CD4-positive, alpha-beta T cell (primary cell): ENCODE measurements around the gene MCTS1. TPM values are rescaled to one million over a fixed set of nuclear protein-coding genes. Genes with fewer than 3 reads are reported as not detected.

Source experiments
- ATAC-seq: fragments of 200-7000 bp; cut with Tn5 transposase; one replicate; pipeline ENCODE4 v1.10.0; 2022; ENCODE audit warnings: mild to moderate bottlenecking; ENCODE audit not compliant: poor library complexity
- CTCF ChIA-PET: fragments of 350-600 bp; sonication (Branson Sonifier 250); formaldehyde crosslinking; loops from one replicate; lab custom pipeline; 2021; ENCODE audit warnings: antibody characterized with exemption, inconsistent platforms; lab: Charles Lee
- POLR2A ChIA-PET: fragments of 350-600 bp; sonication (Branson Sonifier 250); formaldehyde crosslinking; loops from one replicate; lab custom pipeline; 2021; ENCODE audit warnings: antibody characterized with exemption, inconsistent platforms; lab: Charles Lee
- DNase-seq, 14 experiments: peaks; one replicate each; pipeline ENCODE4 v3.0.0-alpha.2; 2013 to 2020; ENCODE audit warnings: mixed read lengths in 2 of 14
- H3K27ac ChIP-seq, 2 donors: one replicate each; pipeline versions ENCODE4 v1.5.1 to v1.7.0; 2013; ENCODE audit warnings: low read length in 2 of 2, low read depth in 1 of 2, mild to moderate bottlenecking in 1 of 2
- H3K27me3 ChIP-seq, 2 experiments: 1 replicate in 1 of 2; 2 replicates in 1 of 2; pipeline versions ENCODE4 v1.6.1 to v1.7.0; 2013; ENCODE audit warnings: low read length in 2 of 2, control low read depth in 1 of 2, mild to moderate bottlenecking in 1 of 2, moderate library complexity in 1 of 2; ENCODE audit not compliant: insufficient read depth in 2 of 2, control insufficient read depth in 1 of 2
- H3K36me3 ChIP-seq: one replicate; pipeline ENCODE4 v1.6.1; 2013; ENCODE audit warnings: low read length, control low read depth; ENCODE audit not compliant: insufficient read depth
- H3K4me1 ChIP-seq: one replicate; pipeline ENCODE4 v1.6.1; 2013; ENCODE audit warnings: low read length, control low read depth; ENCODE audit not compliant: insufficient read depth
- H3K4me3 ChIP-seq: one replicate; pipeline ENCODE4 v1.5.1; 2013; ENCODE audit warnings: mild to moderate bottlenecking, low read length, moderate library complexity
- H3K9me3 ChIP-seq, 2 experiments: 1 replicate in 1 of 2; 2 replicates in 1 of 2; pipeline versions ENCODE4 v1.6.1 to v1.7.0; 2013; ENCODE audit warnings: low read length in 2 of 2, mild to moderate bottlenecking in 2 of 2, control low read depth in 1 of 2, moderate library complexity in 1 of 2; ENCODE audit not compliant: control insufficient read depth in 1 of 2, insufficient read depth in 1 of 2
- H3K27ac Mint-ChIP-seq: one replicate; pipeline ENCODE4 v1.8.0; 2020; ENCODE audit warnings: mixed read lengths
- H3K27me3 Mint-ChIP-seq: one replicate; pipeline ENCODE4 v1.8.0; 2021; ENCODE audit warnings: mixed read lengths
- H3K36me3 Mint-ChIP-seq: one replicate; pipeline ENCODE4 v1.8.0; 2021; ENCODE audit warnings: low read depth, mixed read lengths
- H3K4me1 Mint-ChIP-seq: one replicate; pipeline ENCODE4 v1.8.0; 2021; ENCODE audit warnings: low read depth, mixed read lengths
- H3K4me3 Mint-ChIP-seq: one replicate; pipeline ENCODE4 v1.8.0; 2020; ENCODE audit warnings: mild to moderate bottlenecking, mixed read lengths
- H3K9me3 Mint-ChIP-seq: one replicate; pipeline ENCODE4 v1.8.0; 2020; ENCODE audit warnings: mixed read lengths
- intact Hi-C, 2 experiments: fragments of 100-400 bp; cut with DNase I in 1 of 2; cut with micrococcal nuclease in 1 of 2; formaldehyde crosslinking; loops; one replicate each; pipeline versions ENCODE4 v1.15.1 to v1.9.0; 2023 to 2025; cut with DNase I, micrococcal nuclease
- total RNA-seq, 174 experiments: library from RNA in 2 of 174; stranded (reverse) in 2 of 174; gene quantifications; one replicate each; pipeline ENCODE4 v1.2.3 and lab custom pipeline; 2021 to 2026
- TF ChIP-seq, protein P1 (sequence below): fragments of 200-600 bp; IDR thresholded peaks from one replicate; pipeline ENCODE4 v1.8.0; 2022; ENCODE audit warnings: antibody characterized with exemption, mild to moderate bottlenecking

Gene MCTS1
- total RNA-seq, 2 experiments from 2014 or later: 10.1 to 10.9 TPM

DNA sequence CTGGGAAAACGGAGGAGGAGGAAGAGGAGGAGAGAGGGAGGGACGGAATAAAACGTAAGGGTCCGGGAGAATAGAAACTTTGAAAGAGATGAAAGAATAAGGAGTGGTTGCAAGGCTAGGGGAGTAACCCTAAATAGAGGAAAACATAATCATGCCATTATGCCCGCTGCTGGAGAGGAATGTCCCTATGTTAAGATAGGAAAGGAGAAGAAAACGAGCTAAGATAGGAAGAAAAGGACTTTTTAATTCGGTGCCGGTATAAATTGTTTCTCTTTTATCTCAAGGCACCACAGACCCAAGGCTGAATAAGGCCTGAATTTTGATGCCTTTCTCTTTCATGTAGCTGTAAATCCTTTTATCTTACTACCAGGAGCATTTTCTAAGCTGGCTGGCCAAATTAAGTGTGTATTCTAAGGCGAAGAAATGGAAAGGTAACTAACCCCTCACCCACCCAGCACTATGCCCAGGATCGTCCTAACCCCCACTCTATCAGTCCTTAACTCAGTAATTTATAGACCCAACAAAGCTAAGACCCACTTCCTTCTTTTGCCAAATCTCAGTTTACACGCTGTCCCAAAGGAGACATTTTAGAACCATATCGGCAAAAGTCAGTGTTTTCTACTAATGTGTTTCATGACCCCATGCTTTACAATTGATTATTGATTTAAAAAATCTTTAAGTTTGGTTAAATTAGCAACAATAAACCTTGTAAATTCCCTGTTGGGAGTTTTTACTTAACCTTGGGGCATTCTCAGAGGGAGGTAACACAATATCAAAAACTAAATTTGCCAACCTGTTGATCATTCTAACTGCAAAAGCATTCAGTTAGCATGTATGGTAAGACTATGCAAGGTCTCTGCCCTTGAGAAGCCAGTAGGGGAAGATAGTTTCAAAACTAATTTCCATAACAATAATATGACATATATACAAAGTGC lies 42.0 kb upstream of the MCTS1 start:
- Histone ChIP-seq H3K4me3 (peak overlapping the region; percentile 84), H3K9me3 (no peaks in the 10 kb centered on the region), H3K36me3 (peaks cover 8% of the 10 kb centered on the region), H3K27me3 (no peaks in the 10 kb centered on the region), H3K27ac (peak overlapping the region; percentile 95 to 97), H3K4me1 (peaks cover 6% of the 10 kb centered on the region)
- peak overlapping the region; percentile 90 for H3K27ac Mint-ChIP-seq
- ATAC-seq: no peak
- no peaks in the 10 kb centered on the region for H3K9me3 Mint-ChIP-seq
- peaks cover 28% of the 10 kb centered on the region for H3K4me1 Mint-ChIP-seq
- CTCF ChIA-PET: interaction anchor here (0.7 to 2.0 kb wide), 4 partner anchors 12 to 76 kb away, joined by 3 to 6 read pairs (median 4); partner anchors contain the start of gene MCTS1
- intact Hi-C loops: loop anchor here (1.0 to 5.0 kb wide), 5 partner anchors 41 to 68 kb away; partner anchors contain the start of genes C1GALT1C1 (in 1 of the 2) and MCTS1 (in 1 of the 2)
- no peaks in the 10 kb centered on the region for H3K27me3 Mint-ChIP-seq
- peak in 1 of 14 experiments; percentile 1 for DNase-seq
- H3K36me3 Mint-ChIP-seq: peaks cover 31% of the 10 kb centered on the region
- peak overlapping the region; percentile 97 for H3K4me3 Mint-ChIP-seq
- TF ChIP-seq, protein P1, sequence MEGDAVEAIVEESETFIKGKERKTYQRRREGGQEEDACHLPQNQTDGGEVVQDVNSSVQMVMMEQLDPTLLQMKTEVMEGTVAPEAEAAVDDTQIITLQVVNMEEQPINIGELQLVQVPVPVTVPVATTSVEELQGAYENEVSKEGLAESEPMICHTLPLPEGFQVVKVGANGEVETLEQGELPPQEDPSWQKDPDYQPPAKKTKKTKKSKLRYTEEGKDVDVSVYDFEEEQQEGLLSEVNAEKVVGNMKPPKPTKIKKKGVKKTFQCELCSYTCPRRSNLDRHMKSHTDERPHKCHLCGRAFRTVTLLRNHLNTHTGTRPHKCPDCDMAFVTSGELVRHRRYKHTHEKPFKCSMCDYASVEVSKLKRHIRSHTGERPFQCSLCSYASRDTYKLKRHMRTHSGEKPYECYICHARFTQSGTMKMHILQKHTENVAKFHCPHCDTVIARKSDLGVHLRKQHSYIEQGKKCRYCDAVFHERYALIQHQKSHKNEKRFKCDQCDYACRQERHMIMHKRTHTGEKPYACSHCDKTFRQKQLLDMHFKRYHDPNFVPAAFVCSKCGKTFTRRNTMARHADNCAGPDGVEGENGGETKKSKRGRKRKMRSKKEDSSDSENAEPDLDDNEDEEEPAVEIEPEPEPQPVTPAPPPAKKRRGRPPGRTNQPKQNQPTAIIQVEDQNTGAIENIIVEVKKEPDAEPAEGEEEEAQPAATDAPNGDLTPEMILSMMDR: no peak
- POLR2A ChIA-PET: interaction anchor here (0.8 to 5.9 kb wide), 21 partner anchors 9 to 1094 kb away, joined by 3 to 199 read pairs (median 5); partner anchors contain the start of genes C1GALT1C1, MCTS1, RPL39 and SLC25A5

DNA sequence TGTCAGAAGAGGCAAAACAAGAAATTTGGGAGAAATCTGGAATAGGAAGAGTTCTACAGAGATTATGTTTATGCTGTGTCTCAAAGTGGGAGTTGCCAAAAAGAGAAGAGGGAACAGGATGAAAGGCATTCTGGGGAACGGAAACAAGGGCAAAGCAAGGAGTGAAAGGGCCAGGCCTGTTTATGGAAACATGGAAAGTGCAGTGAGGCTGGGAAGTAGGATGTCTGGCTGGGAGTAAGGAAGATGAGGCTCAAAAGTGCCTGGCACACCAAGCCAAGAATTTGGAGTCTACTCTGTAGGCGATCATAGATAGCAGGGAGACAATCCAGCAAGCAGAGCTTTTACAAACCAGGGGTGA lies 41.4 kb upstream of the MCTS1 start:
- no peak for ATAC-seq
- H3K27ac ChIP-seq: no peak overlapping the region
- H3K4me1 ChIP-seq: peaks cover 6% of the 10 kb centered on the region
- TF ChIP-seq, protein P1: no peak
- H3K9me3 ChIP-seq: no peaks in the 10 kb centered on the region
- DNase-seq: no peak
- Mint-ChIP-seq H3K4me3 (peak overlapping the region; percentile 65), H3K27me3 (no peaks in the 10 kb centered on the region), H3K27ac (peak overlapping the region; percentile 90), H3K4me1 (peaks cover 23% of the 10 kb centered on the region), H3K9me3 (no peaks in the 10 kb centered on the region), H3K36me3 (peaks cover 26% of the 10 kb centered on the region)
- CTCF ChIA-PET: no interaction called here
- peaks cover 2% of the 10 kb centered on the region for H3K36me3 ChIP-seq
- no peaks in the 10 kb centered on the region for H3K27me3 ChIP-seq
- no peak overlapping the region for H3K4me3 ChIP-seq
- intact Hi-C loops: loop anchor here (2.0 to 5.0 kb wide), 2 partner anchors 40 to 65 kb away; no protein-coding TSS in a partner anchor
- POLR2A ChIA-PET: interaction anchor here (2.6 to 5.9 kb wide), 2 partner anchors 41 to 68 kb away, joined by 31 to 199 read pairs; partner anchors contain the start of genes C1GALT1C1 and MCTS1

- no peaks in the 10 kb centered on the region for H3K9me3 Mint-ChIP-seq
- POLR2A ChIA-PET: no interaction called here
- peaks cover 14% of the 10 kb centered on the region for H3K4me1 Mint-ChIP-seq
- ATAC-seq (no peak), DNase-seq (peak in 1 of 14 experiments; percentile 5)
- Histone ChIP-seq H3K4me1 (peaks cover 4% of the 10 kb centered on the region), H3K9me3 (no peaks in the 10 kb centered on the region), H3K4me3 (no peak overlapping the region), H3K27me3 (no peaks in the 10 kb centered on the region), H3K36me3 (no peaks in the 10 kb centered on the region), H3K27ac (no peak overlapping the region)
- TF ChIP-seq, protein P1: no peak
- CTCF ChIA-PET: no interaction called here
- no peak overlapping the region for H3K27ac Mint-ChIP-seq
- no peaks in the 10 kb centered on the region for H3K27me3 Mint-ChIP-seq
- intact Hi-C loops: loop anchor here (5.0 kb wide), 1 partner anchor 68 kb away; no protein-coding TSS in a partner anchor
- H3K36me3 Mint-ChIP-seq: peaks cover 12% of the 10 kb centered on the region
- H3K4me3 Mint-ChIP-seq: no peak overlapping the region
Observed at GRCh38 chrX:120564925-120565324, 39.0 kb upstream of the MCTS1 start.
